Mesenchymal stem cell (in vitro differentiated cells and primary cell): Measurements from ENCODE around the gene SLC25A23.

Experiments
- DNase-seq: peaks from one replicate; pipeline ENCODE4 v3.0.0-alpha.2; 2013
- H2AFZ ChIP-seq: one replicate; pipeline ENCODE4 v1.6.1; 2013; ENCODE audit warnings: low read depth, mild to moderate bottlenecking, control low read depth, inconsistent platforms, low read length, moderate library complexity
- H2AK5ac ChIP-seq: 2 replicates; pipeline ENCODE4 v1.6.1; 2013; ENCODE audit warnings: low read length, moderate library complexity, mild to moderate bottlenecking, inconsistent platforms; ENCODE audit not compliant: severe bottlenecking
- H2BK120ac ChIP-seq: one replicate; pipeline ENCODE4 v1.6.1; 2013; ENCODE audit warnings: low read depth, mild to moderate bottlenecking, inconsistent platforms, low read length, moderate library complexity
- H2BK12ac ChIP-seq, 2 experiments: one replicate each; pipeline ENCODE4 v1.6.1; 2013; ENCODE audit warnings: inconsistent platforms in 2 of 2, low read length in 2 of 2, mild to moderate bottlenecking in 2 of 2, moderate library complexity in 2 of 2, control low read depth in 1 of 2
- H2BK15ac ChIP-seq: one replicate; pipeline ENCODE4 v1.6.1; 2013; ENCODE audit warnings: mild to moderate bottlenecking, low read depth, inconsistent platforms; ENCODE audit not compliant: poor library complexity, severe bottlenecking
- H2BK5ac ChIP-seq: 2 replicates; pipeline ENCODE4 v1.6.1; 2013; ENCODE audit warnings: low read depth, mild to moderate bottlenecking, low read length, control low read depth, inconsistent platforms; ENCODE audit not compliant: poor library complexity, severe bottlenecking
- H3K14ac ChIP-seq, 2 experiments: one replicate each; pipeline ENCODE4 v1.6.1; 2013; ENCODE audit warnings: inconsistent platforms in 2 of 2, low read length in 2 of 2, control low read depth in 1 of 2, mild to moderate bottlenecking in 1 of 2, moderate library complexity in 1 of 2
- H3K18ac ChIP-seq, 2 experiments: one replicate each; pipeline ENCODE4 v1.6.1; 2013; ENCODE audit warnings: inconsistent platforms in 2 of 2, low read length in 2 of 2, control low read depth in 1 of 2, low read depth in 1 of 2, mild to moderate bottlenecking in 1 of 2
- H3K23ac ChIP-seq, 2 experiments: one replicate each; pipeline ENCODE4 v1.6.1; 2013; ENCODE audit warnings: inconsistent platforms in 2 of 2, low read length in 2 of 2, mild to moderate bottlenecking in 2 of 2, moderate library complexity in 2 of 2, control low read depth in 1 of 2
- H3K27ac ChIP-seq: 2 replicates; pipeline ENCODE4 v1.5.1; 2013; ENCODE audit warnings: mild to moderate bottlenecking, moderate library complexity, low read length, control low read depth, inconsistent platforms; ENCODE audit not compliant: poor library complexity, severe bottlenecking
- H3K27me3 ChIP-seq, 2 experiments: 2 replicates each; pipeline versions ENCODE4 v1.6.1 to v1.7.0; 2013; ENCODE audit warnings: low read length in 2 of 2, mild to moderate bottlenecking in 2 of 2, moderate library complexity in 2 of 2, control low read depth in 1 of 2, inconsistent platforms in 1 of 2; ENCODE audit not compliant: control insufficient read depth in 1 of 2, insufficient read depth in 1 of 2
- H3K36me3 ChIP-seq, 2 experiments: 2 replicates each; pipeline versions ENCODE4 v1.6.1 to v1.7.0; 2013; ENCODE audit warnings: low read length in 2 of 2, control low read depth in 1 of 2, inconsistent platforms in 1 of 2, low read depth in 1 of 2, mild to moderate bottlenecking in 1 of 2; ENCODE audit not compliant: insufficient read depth in 2 of 2, control insufficient read depth in 1 of 2
- H3K4ac ChIP-seq, 2 experiments: one replicate each; pipeline ENCODE4 v1.6.1; 2013; ENCODE audit warnings: inconsistent platforms in 2 of 2, low read length in 2 of 2, mild to moderate bottlenecking in 2 of 2, moderate library complexity in 2 of 2, control low read depth in 1 of 2, low read depth in 1 of 2
- H3K4me1 ChIP-seq: 2 replicates; pipeline ENCODE4 v1.6.1; 2013; ENCODE audit warnings: low read depth, low read length, control low read depth; ENCODE audit not compliant: control insufficient read depth, insufficient read depth
- H3K4me2 ChIP-seq: 2 replicates; pipeline ENCODE4 v1.6.1; 2013; ENCODE audit warnings: low read length, mild to moderate bottlenecking, inconsistent platforms; ENCODE audit not compliant: poor library complexity, severe bottlenecking
- H3K4me3 ChIP-seq, 2 experiments: 2 replicates each; pipeline versions ENCODE4 v1.5.1 to v1.7.0; 2013; ENCODE audit warnings: low read length in 2 of 2, mild to moderate bottlenecking in 2 of 2, control low read depth in 1 of 2, low read depth in 1 of 2; ENCODE audit not compliant: insufficient read depth in 1 of 2
- H3K79me1 ChIP-seq: replicated peaks from 2 replicates; pipeline ENCODE4 v1.6.1; 2013; ENCODE audit warnings: mild to moderate bottlenecking, control low read depth, low read length, inconsistent platforms; ENCODE audit not compliant: poor library complexity, severe bottlenecking
- H3K9ac ChIP-seq: 2 replicates; pipeline ENCODE4 v1.7.0; 2013; ENCODE audit warnings: mild to moderate bottlenecking, low read length, moderate library complexity
- H3K9me3 ChIP-seq: 2 replicates; pipeline ENCODE4 v1.7.0; 2013; ENCODE audit warnings: mild to moderate bottlenecking, low read length; ENCODE audit not compliant: control insufficient read depth
- H4K8ac ChIP-seq: one replicate; pipeline ENCODE4 v1.6.1; 2013; ENCODE audit warnings: inconsistent platforms, mild to moderate bottlenecking, low read length, moderate library complexity
- H4K91ac ChIP-seq: one replicate; pipeline ENCODE4 v1.6.1; 2013; ENCODE audit warnings: mild to moderate bottlenecking, low read length, inconsistent platforms
- WGBS: methylation state at CpG from one replicate; pipeline ENCODE4 v1.1.7; 2013; ENCODE audit warnings: mixed read lengths; 5-methylcytosine and 5-hydroxymethylcytosine counted together

SLC25A23 gene

GRCh38 chr19:6423499-6424194 is 35.9 kb downstream of the SLC25A23 start:
- H3K27ac ChIP-seq = peak overlapping the region; percentile 55
- H3K9ac ChIP-seq = peak overlapping the region; percentile 96
- 1% methylated on average over 16 of the region's 20 CpGs for WGBS

GRCh38 chr19:6421075-6422014 is 38.2 kb downstream of the SLC25A23 start:
- Histone ChIP-seq H3K4ac (no peak overlapping the region), H3K23ac (peak overlapping the region in 1 of 2 experiments; percentile 34)

More at GRCh38 chr19:6423499-6424194, 35.9 kb downstream of the SLC25A23 start:
- Histone ChIP-seq H3K36me3 (peaks cover 36% of the 10 kb centered on the region in 2 experiments), H3K4me3 (peak overlapping the region; percentile 83 to 95), H3K18ac (peak overlapping the region; percentile 49 to 74), H2BK15ac (no peak overlapping the region), H2BK12ac (no peak overlapping the region), H3K4ac (peak overlapping the region; percentile 13 to 54), H2AK5ac (no peak overlapping the region), H2BK5ac (no peak overlapping the region), H2AFZ (no peak overlapping the region), H4K91ac (no peak overlapping the region), H3K27me3 (no peaks in the 10 kb centered on the region), H3K23ac (peak overlapping the region in 1 of 2 experiments; percentile 36), H3K4me2 (peak overlapping the region; percentile 75), H4K8ac (no peak overlapping the region), H2BK120ac (no peak overlapping the region), H3K79me1 (peaks cover 7% of the 10 kb centered on the region), H3K9me3 (no peaks in the 10 kb centered on the region), H3K14ac (peak overlapping the region in 1 of 2 experiments; percentile 45), H3K4me1 (peaks cover 21% of the 10 kb centered on the region)
- peak; percentile 83 for DNase-seq

GRCh38 chr19:6418562-6418932 is 41.0 kb downstream of the SLC25A23 start:
- H2BK120ac ChIP-seq = no peak overlapping the region
- no peak overlapping the region for H2AFZ ChIP-seq

More at GRCh38 chr19:6421075-6422014, 38.2 kb downstream of the SLC25A23 start:
- H2BK5ac ChIP-seq = no peak overlapping the region
- H3K4me2 ChIP-seq = no peak overlapping the region
- H3K14ac ChIP-seq = no peak overlapping the region
- H4K8ac ChIP-seq = no peak overlapping the region
- H3K18ac ChIP-seq = no peak overlapping the region
- H3K9ac ChIP-seq = peak overlapping the region; percentile 96
- H3K79me1 ChIP-seq = peaks cover 24% of the 10 kb centered on the region
- no peak overlapping the region for H2AK5ac ChIP-seq
- no peak overlapping the region for H4K91ac ChIP-seq
- no peaks in the 10 kb centered on the region for H3K27me3 ChIP-seq
- no peak overlapping the region for H2BK15ac ChIP-seq
- no peak for DNase-seq
- no peak overlapping the region for H3K27ac ChIP-seq
- H3K36me3 ChIP-seq = peaks cover 59 to 60% of the 10 kb centered on the region in 2 experiments
- WGBS = 94% methylated on average over 20 of the region's 20 CpGs
- H2BK12ac ChIP-seq = no peak overlapping the region
- no peak overlapping the region for H3K4me3 ChIP-seq
- H3K9me3 ChIP-seq = no peaks in the 10 kb centered on the region
- peaks cover 20% of the 10 kb centered on the region for H3K4me1 ChIP-seq
- H2AFZ ChIP-seq = no peak overlapping the region
- no peak overlapping the region for H2BK120ac ChIP-seq

More at GRCh38 chr19:6418562-6418932, 41.0 kb downstream of the SLC25A23 start:
- Histone ChIP-seq H2AK5ac (no peak overlapping the region), H4K8ac (no peak overlapping the region), H3K9me3 (no peaks in the 10 kb centered on the region), H3K4me3 (no peak overlapping the region), H3K36me3 (peaks cover 80 to 85% of the 10 kb centered on the region in 2 experiments), H2BK15ac (no peak overlapping the region), H3K4ac (no peak overlapping the region), H3K79me1 (peaks cover 37% of the 10 kb centered on the region), H3K4me2 (no peak overlapping the region), H2BK12ac (no peak overlapping the region), H3K23ac (no peak overlapping the region), H2BK5ac (no peak overlapping the region), H3K27me3 (no peaks in the 10 kb centered on the region), H3K18ac (no peak overlapping the region), H4K91ac (no peak overlapping the region), H3K4me1 (peaks cover 17% of the 10 kb centered on the region), H3K9ac (no peak overlapping the region), H3K14ac (no peak overlapping the region), H3K27ac (no peak overlapping the region)
- WGBS = 97% methylated on average over 19 of the region's 19 CpGs
- DNase-seq = no peak
